ENCODE data around the gene CCDC50. TPM values are rescaled to one million over a fixed set of nuclear protein-coding genes. Genes with fewer than 3 reads are reported as not detected.

Gene CCDC50
- total RNA-seq, 2 experiments from 2014 or later: 4.8 to 5.3 TPM

DNA sequence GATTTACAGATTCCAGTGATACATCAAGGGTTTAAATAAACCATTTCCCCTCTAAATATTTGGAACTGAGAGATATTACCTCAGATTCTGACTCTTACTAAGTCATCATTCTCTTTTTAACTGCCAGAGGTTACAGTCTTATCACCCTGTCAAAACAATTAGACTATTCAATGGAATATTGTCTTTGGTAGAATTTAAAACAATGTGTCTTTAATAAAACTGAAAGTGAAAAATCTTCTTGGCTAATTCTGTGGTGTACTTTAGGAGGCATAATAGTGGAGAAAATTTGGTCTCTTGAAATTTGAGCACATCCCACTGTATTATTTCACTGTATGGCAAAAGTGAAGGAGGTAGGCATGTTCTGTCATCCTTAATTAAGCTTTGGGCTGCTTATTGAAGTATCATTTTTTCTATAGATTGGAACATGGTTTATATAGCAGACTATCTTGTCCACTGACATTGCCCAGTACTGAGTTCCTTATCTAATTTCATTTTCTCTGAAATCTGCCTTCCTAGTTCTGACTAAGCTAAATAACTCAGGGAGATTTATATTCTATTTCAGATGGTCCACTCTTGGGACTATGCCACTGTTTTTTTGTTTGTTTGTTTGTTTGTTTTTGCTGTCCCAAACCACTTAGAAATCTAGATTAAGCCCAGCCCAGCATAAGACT is 49.1 kb downstream of the CCDC50 start:
- Mint-ChIP-seq H3K27me3 (ENCODE audit: low read depth) (no peaks in the 10 kb centered on the region), H3K27ac (no peak overlapping the region), H3K4me3 (no peak overlapping the region), H3K4me1 (ENCODE audit: low read depth) (peaks cover 3% of the 10 kb centered on the region), H3K9me3 (peaks cover 2% of the 10 kb centered on the region), H3K36me3 (ENCODE audit: low read depth) (no peaks in the 10 kb centered on the region)
- DNase-seq: no peak
- CTCF ChIA-PET: no interaction called here
- intact Hi-C loops (cut with micrococcal nuclease): no loop called here

DNA sequence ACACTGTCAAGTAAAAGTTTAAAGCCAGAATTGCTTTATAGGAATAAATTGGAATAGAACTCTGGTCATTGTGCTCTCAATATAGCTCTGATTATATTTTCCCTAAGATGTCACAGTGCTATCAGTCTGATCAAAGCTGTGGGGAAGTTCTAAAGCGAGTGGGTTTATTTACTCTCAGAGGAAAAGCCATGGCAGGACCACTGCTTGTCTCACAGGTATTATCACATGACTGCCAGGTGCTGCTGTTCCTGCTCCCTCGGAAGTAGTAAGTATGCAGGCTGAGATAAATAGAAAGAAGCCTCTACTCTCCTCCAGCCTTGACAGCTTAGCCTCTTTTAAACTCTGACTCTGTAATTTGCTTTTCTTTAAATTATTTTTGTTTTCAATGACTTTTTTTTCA is 50.3 kb downstream of the CCDC50 start:
- H3K27ac Mint-ChIP-seq: no peak overlapping the region
- no peak for DNase-seq
- H3K4me1 Mint-ChIP-seq (ENCODE audit: low read depth): peaks cover 3% of the 10 kb centered on the region
- no peak overlapping the region for H3K4me3 Mint-ChIP-seq
- intact Hi-C loops (cut with micrococcal nuclease): no loop called here
- H3K27me3 Mint-ChIP-seq (ENCODE audit: low read depth): no peaks in the 10 kb centered on the region
- peaks cover 2% of the 10 kb centered on the region for H3K9me3 Mint-ChIP-seq
- no peaks in the 10 kb centered on the region for H3K36me3 Mint-ChIP-seq (ENCODE audit: low read depth)
- CTCF ChIA-PET: interaction anchor here (0.9 kb wide), 1 partner anchor 13 kb away, joined by 3 read pairs; no protein-coding TSS in a partner anchor

DNA sequence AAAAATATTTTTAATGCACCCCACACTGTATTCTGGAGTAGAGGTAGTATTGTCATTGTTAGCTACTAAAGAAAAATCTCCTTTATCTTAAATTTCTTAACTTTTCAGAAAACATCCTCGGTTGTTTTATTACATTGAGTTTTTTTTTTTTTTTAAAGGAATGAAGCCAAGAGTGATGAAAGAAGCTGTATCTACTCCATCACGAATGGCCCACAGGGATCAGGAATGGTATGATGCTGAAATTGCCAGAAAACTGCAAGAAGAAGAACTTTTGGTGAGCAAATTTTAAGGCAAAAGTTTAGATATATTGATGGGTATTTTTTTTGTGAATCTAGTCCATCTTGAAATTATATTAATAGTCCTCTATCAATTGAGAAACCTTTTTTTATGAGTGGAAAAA is 50.8 kb downstream of the CCDC50 start:
- no peak for DNase-seq
- intact Hi-C loops (cut with micrococcal nuclease): loop anchor here (10.0 kb wide), 1 partner anchor 135 kb away; no protein-coding TSS in a partner anchor
- CTCF ChIA-PET: interaction anchor here (0.9 kb wide), 1 partner anchor 13 kb away, joined by 3 read pairs; no protein-coding TSS in a partner anchor
- Mint-ChIP-seq H3K9me3 (peaks cover 2% of the 10 kb centered on the region), H3K4me3 (no peak overlapping the region), H3K27me3 (ENCODE audit: low read depth) (no peaks in the 10 kb centered on the region), H3K27ac (no peak overlapping the region), H3K36me3 (ENCODE audit: low read depth) (no peaks in the 10 kb centered on the region), H3K4me1 (ENCODE audit: low read depth) (peaks cover 3% of the 10 kb centered on the region)

DNA sequence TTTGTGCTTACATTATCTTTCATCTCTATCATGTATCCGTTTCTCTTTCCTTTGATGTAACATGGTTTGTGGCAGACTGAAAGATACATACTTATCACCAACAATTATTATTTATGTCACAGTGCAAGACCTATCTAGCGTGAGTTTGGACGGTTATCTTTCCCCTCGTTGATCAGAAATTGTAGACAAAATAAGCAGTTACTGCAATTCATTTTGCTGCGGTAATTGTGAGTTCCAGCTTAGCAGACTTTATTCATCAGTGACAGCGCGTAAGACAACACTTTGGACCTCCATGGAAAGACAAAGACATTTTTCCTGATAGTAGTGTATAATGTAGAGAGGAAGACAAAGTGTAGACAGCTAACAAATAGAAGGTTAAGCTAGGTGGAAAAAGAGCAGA is 52.1 kb downstream of the CCDC50 start:
- H3K27me3 Mint-ChIP-seq (ENCODE audit: low read depth): no peaks in the 10 kb centered on the region
- no peak overlapping the region for H3K27ac Mint-ChIP-seq
- no peak overlapping the region for H3K4me3 Mint-ChIP-seq
- peaks cover 2% of the 10 kb centered on the region for H3K9me3 Mint-ChIP-seq
- CTCF ChIA-PET: no interaction called here
- intact Hi-C loops (cut with micrococcal nuclease): loop anchor here (10.0 kb wide), 1 partner anchor 137 kb away; no protein-coding TSS in a partner anchor
- no peaks in the 10 kb centered on the region for H3K36me3 Mint-ChIP-seq (ENCODE audit: low read depth)
- H3K4me1 Mint-ChIP-seq (ENCODE audit: low read depth): peaks cover 3% of the 10 kb centered on the region
- DNase-seq: no peak

DNA sequence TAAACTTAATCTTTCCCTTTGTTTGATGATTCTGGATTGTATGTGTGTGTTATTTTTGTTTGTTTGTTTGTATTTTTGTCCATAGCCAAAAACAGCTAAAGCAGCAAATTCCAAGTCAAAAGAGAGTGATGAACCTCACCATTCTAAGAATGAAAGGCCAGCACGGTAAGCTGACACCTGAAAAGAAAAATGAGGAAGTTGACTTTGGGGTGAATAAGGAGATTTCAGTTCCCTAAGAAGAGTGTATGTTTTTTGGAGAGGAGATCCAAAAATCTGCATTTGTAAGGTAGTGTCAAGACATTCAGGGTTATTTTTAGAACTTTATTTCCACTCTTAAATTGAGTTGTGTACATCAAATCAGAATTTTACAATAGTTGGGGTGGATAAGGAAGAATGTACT is 53.5 kb downstream of the CCDC50 start:
- peaks cover 2% of the 10 kb centered on the region for H3K9me3 Mint-ChIP-seq
- H3K36me3 Mint-ChIP-seq (ENCODE audit: low read depth): no peaks in the 10 kb centered on the region
- no peaks in the 10 kb centered on the region for H3K27me3 Mint-ChIP-seq (ENCODE audit: low read depth)
- no peak overlapping the region for H3K4me3 Mint-ChIP-seq
- no peak for DNase-seq
- CTCF ChIA-PET: no interaction called here
- H3K4me1 Mint-ChIP-seq (ENCODE audit: low read depth): peaks cover 3% of the 10 kb centered on the region
- H3K27ac Mint-ChIP-seq: no peak overlapping the region
- intact Hi-C loops (cut with micrococcal nuclease): loop anchor here (10.0 kb wide), 1 partner anchor 138 kb away; no protein-coding TSS in a partner anchor

DNA sequence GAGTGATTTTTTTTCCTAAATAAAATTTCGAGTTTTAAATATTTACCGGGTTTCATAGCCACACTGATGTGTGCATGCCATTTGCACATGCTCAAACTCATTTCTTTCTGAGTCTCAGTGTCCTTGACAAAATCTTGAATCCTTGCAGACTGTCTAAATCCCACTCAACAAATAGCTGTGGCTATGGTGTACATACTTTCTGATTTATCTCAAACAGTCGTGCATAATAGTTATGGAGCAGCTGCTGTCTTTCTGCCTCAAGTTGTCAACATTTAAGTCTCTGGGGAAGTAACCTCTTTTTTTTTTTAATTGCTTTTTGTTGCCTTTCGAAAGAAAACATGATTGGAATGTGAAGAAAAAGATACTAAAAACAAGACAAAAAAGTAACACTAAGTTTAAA is 53.9 kb downstream of the CCDC50 start:
- Mint-ChIP-seq H3K4me3 (no peak overlapping the region), H3K36me3 (ENCODE audit: low read depth) (no peaks in the 10 kb centered on the region), H3K4me1 (ENCODE audit: low read depth) (peaks cover 3% of the 10 kb centered on the region), H3K27ac (no peak overlapping the region), H3K9me3 (peaks cover 2% of the 10 kb centered on the region), H3K27me3 (ENCODE audit: low read depth) (no peaks in the 10 kb centered on the region)
- intact Hi-C loops (cut with micrococcal nuclease): loop anchor here (10.0 kb wide), 1 partner anchor 138 kb away; no protein-coding TSS in a partner anchor
- CTCF ChIA-PET: no interaction called here
- DNase-seq: no peak

DNA sequence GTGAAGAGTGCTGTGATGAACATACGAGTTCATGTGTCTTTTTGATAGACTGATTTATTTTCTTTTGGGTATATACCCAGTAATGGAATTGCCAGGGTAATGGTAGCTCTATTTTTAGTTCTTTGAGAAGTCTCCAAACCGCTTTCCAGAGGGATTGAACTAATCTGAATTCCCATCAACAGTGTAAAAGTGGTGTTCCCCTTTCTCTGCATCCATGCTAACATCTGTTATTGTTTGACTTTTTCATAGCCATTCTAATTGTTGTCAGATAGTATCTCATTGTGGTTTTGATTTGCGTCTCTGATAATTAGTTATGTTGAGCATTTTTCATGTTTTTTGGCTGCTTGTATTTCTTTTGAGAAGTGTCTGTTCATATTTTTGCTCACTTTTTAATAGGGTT is 55.9 kb downstream of the CCDC50 start:
- no peak for DNase-seq
- Mint-ChIP-seq H3K27me3 (ENCODE audit: low read depth) (no peaks in the 10 kb centered on the region), H3K4me1 (ENCODE audit: low read depth) (peaks cover 3% of the 10 kb centered on the region), H3K36me3 (ENCODE audit: low read depth) (no peaks in the 10 kb centered on the region), H3K27ac (no peak overlapping the region), H3K4me3 (no peak overlapping the region), H3K9me3 (peaks cover 2% of the 10 kb centered on the region)
- intact Hi-C loops (cut with micrococcal nuclease): loop anchor here (10.0 kb wide), 1 partner anchor 140 kb away; no protein-coding TSS in a partner anchor
- CTCF ChIA-PET: no interaction called here

DNA sequence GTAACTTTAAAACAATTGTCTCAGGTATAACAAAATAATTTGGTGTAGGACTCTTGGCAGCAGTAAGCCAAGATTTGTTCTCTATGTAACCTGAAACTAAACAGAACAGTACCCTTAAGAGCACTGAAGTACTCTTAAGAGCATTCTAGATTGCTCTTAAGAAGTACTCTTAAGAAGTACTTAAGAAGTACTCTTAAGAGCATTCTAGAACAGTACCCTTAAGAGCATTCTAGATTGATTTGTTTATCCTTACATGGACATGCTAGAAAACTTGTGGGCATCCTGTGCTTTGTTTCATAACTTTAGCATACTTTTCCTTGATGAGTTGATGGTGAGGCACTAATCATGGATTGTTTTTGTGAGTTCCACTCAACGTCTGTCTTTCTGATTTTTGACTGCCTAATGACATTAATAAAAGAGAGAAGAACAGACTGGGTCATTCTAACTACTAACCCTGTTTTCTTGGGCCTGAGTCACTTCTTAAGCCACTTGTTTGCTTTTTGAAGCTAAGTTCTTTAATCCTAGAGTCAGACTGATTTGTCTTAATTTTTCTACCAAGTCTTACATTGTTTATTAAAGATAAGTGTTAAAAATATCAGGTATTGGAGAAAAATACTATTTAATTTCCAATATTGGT is 58.4 kb downstream of the CCDC50 start:
- DNase-seq: no peak
- CTCF ChIA-PET: no interaction called here
- Mint-ChIP-seq H3K27me3 (ENCODE audit: low read depth) (no peaks in the 10 kb centered on the region), H3K9me3 (no peaks in the 10 kb centered on the region), H3K4me1 (ENCODE audit: low read depth) (no peaks in the 10 kb centered on the region), H3K27ac (no peak overlapping the region), H3K4me3 (no peak overlapping the region), H3K36me3 (ENCODE audit: low read depth) (no peaks in the 10 kb centered on the region)
- intact Hi-C loops (cut with micrococcal nuclease): loop anchor here (10.0 kb wide), 1 partner anchor 143 kb away; no protein-coding TSS in a partner anchor

DNA sequence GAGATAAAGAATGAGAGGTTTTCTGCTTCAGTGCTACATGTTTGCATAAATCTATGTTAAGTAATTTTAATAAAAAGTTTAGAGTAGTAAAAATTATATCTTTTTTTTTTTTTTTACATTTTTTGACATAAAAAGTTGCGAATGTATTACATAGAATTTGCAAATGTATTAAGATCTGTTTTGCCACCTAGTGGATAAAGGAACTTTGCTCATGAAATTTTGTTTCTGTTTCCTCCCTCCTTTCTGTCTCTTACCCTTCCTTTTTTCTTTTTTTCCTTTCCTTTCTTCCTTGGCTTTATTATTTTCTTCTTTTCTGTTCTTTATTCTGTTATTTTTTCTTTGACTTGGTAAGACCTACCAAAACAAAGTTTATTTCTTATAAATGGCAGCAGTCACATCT is 59.6 kb downstream of the CCDC50 start:
- Mint-ChIP-seq H3K9me3 (no peaks in the 10 kb centered on the region), H3K36me3 (ENCODE audit: low read depth) (no peaks in the 10 kb centered on the region), H3K4me1 (ENCODE audit: low read depth) (no peaks in the 10 kb centered on the region), H3K27me3 (ENCODE audit: low read depth) (no peaks in the 10 kb centered on the region), H3K27ac (no peak overlapping the region), H3K4me3 (no peak overlapping the region)
- no peak for DNase-seq
- intact Hi-C loops (cut with micrococcal nuclease): loop anchor here (10.0 kb wide), 1 partner anchor 144 kb away; no protein-coding TSS in a partner anchor
- CTCF ChIA-PET: no interaction called here

DNA sequence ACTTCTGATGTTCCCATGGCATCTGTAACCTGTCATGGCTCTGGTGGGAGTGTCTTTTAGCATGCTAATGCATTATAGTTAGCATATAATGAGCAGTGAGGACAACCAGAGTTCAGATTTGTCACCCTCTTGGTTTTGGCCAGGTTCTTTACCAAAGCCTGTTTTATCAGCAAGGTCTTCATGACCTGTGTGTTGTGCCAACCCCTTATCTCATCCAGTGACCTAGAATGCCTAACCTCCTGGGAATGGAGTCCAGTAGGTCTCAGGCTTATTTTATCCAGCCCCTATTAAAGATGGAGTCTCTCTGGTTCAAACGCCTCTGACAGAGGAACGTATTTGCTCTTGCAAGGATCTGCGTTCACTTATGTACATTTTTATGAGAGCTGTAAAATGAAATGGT is 61.4 kb downstream of the CCDC50 start:
- Mint-ChIP-seq H3K9me3 (no peaks in the 10 kb centered on the region), H3K27ac (no peak overlapping the region), H3K4me3 (no peak overlapping the region), H3K4me1 (ENCODE audit: low read depth) (no peaks in the 10 kb centered on the region), H3K27me3 (ENCODE audit: low read depth) (no peaks in the 10 kb centered on the region), H3K36me3 (ENCODE audit: low read depth) (no peaks in the 10 kb centered on the region)
- CTCF ChIA-PET: no interaction called here
- no peak for DNase-seq
- intact Hi-C loops (cut with micrococcal nuclease): no loop called here

DNA sequence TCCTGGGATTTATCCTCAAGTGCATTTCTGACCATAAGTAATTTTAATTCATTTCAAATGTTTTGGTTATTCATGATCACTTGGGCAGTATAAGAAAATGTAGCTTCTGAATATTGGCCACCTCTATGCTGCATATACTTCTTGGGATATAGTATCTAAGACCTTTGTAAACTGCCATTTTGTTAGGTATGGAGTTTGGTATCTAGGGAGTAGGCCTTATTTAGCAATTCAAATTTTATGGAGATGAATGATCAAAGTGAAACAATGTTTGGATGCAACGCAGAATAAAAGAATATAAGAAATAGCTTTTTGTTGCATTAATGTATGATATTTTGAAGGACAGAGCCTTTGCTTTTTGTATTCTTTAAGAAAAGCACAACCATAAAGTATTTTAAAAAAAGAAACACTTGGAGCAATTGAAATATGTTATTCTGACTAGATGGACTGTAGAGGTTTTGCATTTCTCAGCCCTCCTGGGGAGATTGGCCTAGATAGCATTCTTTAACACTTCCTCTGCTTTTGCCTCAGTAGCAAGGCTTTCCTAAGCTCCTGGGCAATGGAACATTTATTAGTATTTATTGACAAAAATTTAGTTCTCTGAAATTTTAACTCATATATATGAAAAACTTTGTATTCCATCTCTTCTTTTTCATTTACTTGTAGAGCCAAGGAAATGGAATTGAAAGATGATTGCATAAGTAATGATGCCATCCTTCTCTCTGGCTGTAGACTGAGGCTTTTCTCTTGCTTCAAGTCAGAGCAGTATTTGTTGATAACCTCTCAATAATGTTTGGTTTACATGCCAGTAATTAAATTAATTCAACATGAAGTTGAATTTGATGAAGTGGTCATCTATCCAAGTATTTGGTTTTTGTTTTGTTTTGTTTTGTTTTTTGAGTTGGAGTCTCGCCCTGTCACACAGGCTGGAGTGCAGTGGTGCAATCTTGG is 62.9 kb downstream of the CCDC50 start:
- no peaks in the 10 kb centered on the region for H3K9me3 Mint-ChIP-seq
- H3K27me3 Mint-ChIP-seq (ENCODE audit: low read depth): no peaks in the 10 kb centered on the region
- no peak for DNase-seq
- intact Hi-C loops (cut with micrococcal nuclease): no loop called here
- H3K4me1 Mint-ChIP-seq (ENCODE audit: low read depth): no peaks in the 10 kb centered on the region
- no peak overlapping the region for H3K27ac Mint-ChIP-seq
- CTCF ChIA-PET: interaction anchor here (0.5 to 1.0 kb wide), 2 partner anchors 12 to 91 kb away, joined by 3 to 4 read pairs; no protein-coding TSS in a partner anchor
- H3K36me3 Mint-ChIP-seq (ENCODE audit: low read depth): no peaks in the 10 kb centered on the region
- H3K4me3 Mint-ChIP-seq: no peak overlapping the region

DNA sequence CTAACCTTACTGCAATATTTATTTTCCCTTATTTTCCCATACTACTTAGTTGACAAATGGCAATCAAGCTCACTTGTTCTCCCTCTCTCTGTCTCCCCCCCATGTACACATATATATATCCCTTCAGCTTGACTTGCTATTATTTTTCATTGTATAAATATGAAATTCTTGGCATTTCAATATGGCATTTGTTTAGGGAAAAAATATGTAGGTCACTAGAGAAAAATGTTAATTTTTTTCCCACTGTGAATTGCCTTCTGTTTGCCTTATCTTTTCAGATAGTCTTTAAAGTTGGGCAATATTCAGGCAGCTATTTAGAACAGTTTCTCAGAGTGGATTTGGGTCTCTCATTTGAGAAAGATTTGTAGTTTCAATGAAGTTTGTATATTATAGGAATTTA is 64.0 kb downstream of the CCDC50 start:
- H3K27me3 Mint-ChIP-seq (ENCODE audit: low read depth): no peaks in the 10 kb centered on the region

More for the DNA sequence above, 64.0 kb downstream of the CCDC50 start:
- no peaks in the 10 kb centered on the region for H3K4me1 Mint-ChIP-seq (ENCODE audit: low read depth)
- H3K36me3 Mint-ChIP-seq (ENCODE audit: low read depth): no peaks in the 10 kb centered on the region
- DNase-seq: no peak
- H3K4me3 Mint-ChIP-seq: no peak overlapping the region
- intact Hi-C loops (cut with micrococcal nuclease): no loop called here
- CTCF ChIA-PET: interaction anchor here (1.0 kb wide), 1 partner anchor 13 kb away, joined by 3 read pairs; no protein-coding TSS in a partner anchor
- H3K27ac Mint-ChIP-seq: no peak overlapping the region
- H3K9me3 Mint-ChIP-seq: no peaks in the 10 kb centered on the region

All from activated naive CD4-positive, alpha-beta T cell treated with anti-CD3 and anti-CD28 coated beads for 36 hours (primary cell).